OCI-LY7 (cell line): ENCODE results near the gene CMIP. TPM values are rescaled to one million over a fixed set of nuclear protein-coding genes. Genes with fewer than 3 reads are reported as not detected.

Experiments used
- BruUV-seq: library from RNA; stranded (reverse); fragments of 400-500 nt; replicated peaks from 2 replicates; lab custom pipeline; 2021; lab: Mats Ljungman, UMichigan
- CTCF ChIA-PET: fragments of 300-600 bp; sonication (Branson Sonifier 250); formaldehyde crosslinking; loops from one replicate; lab custom pipeline; 2022; ENCODE audit warnings: antibody characterized with exemption; ENCODE audit not compliant: unreplicated experiment; lab: Charles Lee
- POLR2A ChIA-PET: fragments of 300-600 bp; sonication (Branson Sonifier 250); formaldehyde crosslinking; loops from one replicate; lab custom pipeline; 2022; ENCODE audit warnings: antibody characterized with exemption; lab: Charles Lee
- DNase-seq: peaks from one replicate; pipeline ENCODE4 v3.0.0-alpha.2; 2015; ENCODE audit warnings: low spot score
- H2AFZ ChIP-seq: fragments of 200-600 bp; sonication (generic), shearing (Covaris generic); 2 replicates; pipeline ENCODE4 v1.6.1; 2014; ENCODE audit warnings: mild to moderate bottlenecking, antibody characterized with exemption, low read length, moderate library complexity
- H3K27ac ChIP-seq: fragments of 200-600 bp; sonication (generic); 2 replicates; pipeline ENCODE4 v1.5.1; 2014; ENCODE audit warnings: mixed run types, low read depth, mild to moderate bottlenecking, moderate library complexity, low read length, inconsistent platforms; ENCODE audit not compliant: poor library complexity, severe bottlenecking
- H3K36me3 ChIP-seq: fragments of 200-600 bp; sonication (generic); 2 replicates; pipeline ENCODE4 v1.6.1; 2014; ENCODE audit warnings: mild to moderate bottlenecking, antibody characterized with exemption, low read length, moderate library complexity, mixed read lengths; ENCODE audit not compliant: insufficient read depth
- H3K4me1 ChIP-seq: fragments of 200-600 bp; sonication (generic); 2 replicates; pipeline ENCODE4 v1.5.1; 2014; ENCODE audit warnings: mild to moderate bottlenecking, low read length; ENCODE audit not compliant: insufficient read depth, poor library complexity, severe bottlenecking
- H3K4me2 ChIP-seq: fragments of 200-600 bp; sonication (generic); 2 replicates; pipeline ENCODE4 v1.6.1; 2014; ENCODE audit warnings: mild to moderate bottlenecking, low read length
- H3K4me3 ChIP-seq: fragments of 200-600 bp; sonication (generic); 2 replicates; pipeline ENCODE4 v1.5.1; 2014; ENCODE audit warnings: mild to moderate bottlenecking, low read depth, low read length; ENCODE audit not compliant: poor library complexity, severe bottlenecking
- H3K79me2 ChIP-seq: fragments of 200-600 bp; sonication (generic); 2 replicates; pipeline ENCODE4 v1.6.1; 2016; ENCODE audit warnings: low read depth, mild to moderate bottlenecking, low read length, moderate library complexity, mixed read lengths; ENCODE audit not compliant: insufficient read depth
- H3K9me2 ChIP-seq: fragments of 200-600 bp; sonication (generic); 2 replicates; pipeline ENCODE4 v1.6.1; 2016; ENCODE audit warnings: mild to moderate bottlenecking, low read length, mixed read lengths; ENCODE audit not compliant: insufficient read depth
- H3K9me3 ChIP-seq: fragments of 200-600 bp; sonication (generic); 2 replicates; pipeline ENCODE4 v1.6.1; 2014; ENCODE audit warnings: mild to moderate bottlenecking, mixed run types, low read length, mixed read lengths
- H4K20me1 ChIP-seq: fragments of 200-600 bp; sonication (generic); 2 replicates; pipeline ENCODE4 v1.6.1; 2014; ENCODE audit warnings: mild to moderate bottlenecking, antibody characterized with exemption, low read length, moderate library complexity, mixed read lengths; ENCODE audit not compliant: insufficient read depth
- CTCF ChIP-seq: fragments of 200-600 bp; sonication (generic); conservative IDR thresholded peaks from 2 replicates; pipeline ENCODE4 v1.5.1; 2014; ENCODE audit warnings: mild to moderate bottlenecking, antibody characterized with exemption, low read length, moderate library complexity, mixed read lengths
- EZH2phosphoT487 ChIP-seq: fragments of 200-600 bp; sonication (generic); IDR thresholded peaks from 2 replicates; pipeline ENCODE4 v1.6.1; 2018; ENCODE audit warnings: low read depth, borderline replicate concordance, mild to moderate bottlenecking, mixed run types, antibody characterized with exemption, low read length, moderate library complexity, mixed read lengths
- intact Hi-C: fragments of 100-400 bp; cut with micrococcal nuclease; formaldehyde crosslinking; loops from one replicate; pipeline ENCODE4 v1.10.0; 2022; ENCODE audit not compliant: unreplicated experiment
- total RNA-seq, 2 experiments: library from RNA; depleted of rRNA in 1 of 2; stranded (reverse); fragments of >200 nt in 1 of 2; shearing (Covaris generic) in 1 of 2; gene quantifications; 2 replicates each; pipeline ENCODE4 v1.2.3, GENCODE V29; 2014 to 2022

Gene CMIP
- total RNA-seq, 2 experiments from 2014 or later, result 15.4 to 70.3 TPM

GRCh38 chr16:81732699-81733098, 288.1 kb downstream of the CMIP start:
- no peak for DNase-seq
- Histone ChIP-seq H2AFZ (no peak overlapping the region), H3K79me2 (no peaks in the 10 kb centered on the region), H3K4me1 (peaks cover 43% of the 10 kb centered on the region), H3K4me3 (no peak overlapping the region), H3K9me2 (no peaks in the 10 kb centered on the region), H3K36me3 (no peaks in the 10 kb centered on the region), H3K4me2 (no peak overlapping the region), H3K27ac (no peak overlapping the region), H3K9me3 (no peaks in the 10 kb centered on the region), H4K20me1 (no peaks in the 10 kb centered on the region)
- POLR2A ChIA-PET, result interaction anchor here (0.9 kb wide), 1 partner anchor 9 kb away, joined by 3 read pairs; no protein-coding TSS in a partner anchor
- TF ChIP-seq EZH2phosphoT487, result no peak
- TF ChIP-seq CTCF, result peak; percentile 44; the same call in 1 of the 2 replicates
- intact Hi-C loops, result loop anchor here (10.0 kb wide), 1 partner anchor 728 kb away; the partner anchor contains the start of genes CENPN and CMC2
- CTCF ChIA-PET, result no interaction called here
- BruUV-seq, result no TSS peak

- intact Hi-C loops, result loop anchor here (10.0 kb wide), 1 partner anchor 728 kb away; the partner anchor contains the start of genes CENPN and CMC2
- Histone ChIP-seq H3K4me3 (no peak overlapping the region), H3K79me2 (no peaks in the 10 kb centered on the region), H3K4me1 (peaks cover 43% of the 10 kb centered on the region), H3K27ac (no peak overlapping the region), H3K9me2 (no peaks in the 10 kb centered on the region), H3K36me3 (no peaks in the 10 kb centered on the region), H3K4me2 (no peak overlapping the region), H3K9me3 (no peaks in the 10 kb centered on the region), H2AFZ (no peak overlapping the region), H4K20me1 (no peaks in the 10 kb centered on the region)
- CTCF ChIA-PET, result no interaction called here
- no peak for DNase-seq
- no TSS peak for BruUV-seq
- no peak for TF ChIP-seq EZH2phosphoT487
- TF ChIP-seq CTCF, result no peak
- POLR2A ChIA-PET, result interaction anchor here (0.6 kb wide), 2 partner anchors 18 to 145 kb away, joined by 3 read pairs; no protein-coding TSS in a partner anchor
Measured at GRCh38 chr16:81733295-81733694, 288.7 kb downstream of the CMIP start.
